ENCODE results near the gene DAB2IP.
"Not testable (repeated sequence)": the region's sequence is repeated elsewhere in the genome, so short reads cannot be mapped to it uniquely, and the experiment has no call there.

GRCh38 chr9:121623430-121623829 is 28.0 kb upstream of the DAB2IP start:
- TF ChIP-seq, protein P1, sequence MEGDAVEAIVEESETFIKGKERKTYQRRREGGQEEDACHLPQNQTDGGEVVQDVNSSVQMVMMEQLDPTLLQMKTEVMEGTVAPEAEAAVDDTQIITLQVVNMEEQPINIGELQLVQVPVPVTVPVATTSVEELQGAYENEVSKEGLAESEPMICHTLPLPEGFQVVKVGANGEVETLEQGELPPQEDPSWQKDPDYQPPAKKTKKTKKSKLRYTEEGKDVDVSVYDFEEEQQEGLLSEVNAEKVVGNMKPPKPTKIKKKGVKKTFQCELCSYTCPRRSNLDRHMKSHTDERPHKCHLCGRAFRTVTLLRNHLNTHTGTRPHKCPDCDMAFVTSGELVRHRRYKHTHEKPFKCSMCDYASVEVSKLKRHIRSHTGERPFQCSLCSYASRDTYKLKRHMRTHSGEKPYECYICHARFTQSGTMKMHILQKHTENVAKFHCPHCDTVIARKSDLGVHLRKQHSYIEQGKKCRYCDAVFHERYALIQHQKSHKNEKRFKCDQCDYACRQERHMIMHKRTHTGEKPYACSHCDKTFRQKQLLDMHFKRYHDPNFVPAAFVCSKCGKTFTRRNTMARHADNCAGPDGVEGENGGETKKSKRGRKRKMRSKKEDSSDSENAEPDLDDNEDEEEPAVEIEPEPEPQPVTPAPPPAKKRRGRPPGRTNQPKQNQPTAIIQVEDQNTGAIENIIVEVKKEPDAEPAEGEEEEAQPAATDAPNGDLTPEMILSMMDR (IDR thresholded peaks at IDR 0.05): not testable (repeated sequence)
- not testable (repeated sequence) for TF ChIP-seq POLR2A (IDR thresholded peaks at IDR 0.05)
